ENCODE measurements around the gene SND1.

Gene SND1

GRCh38 chr7:127950233-127950935 lies 298.4 kb downstream of the SND1 start:
- ChIA-PET CTCF (interaction anchor here (0.7 kb wide), 1 partner anchor 280 kb away, joined by 3 read pairs; no protein-coding TSS in a partner anchor), POLR2A (no interaction called here)
- Histone ChIP-seq H3K27ac (ENCODE audit: extremely low read depth, low read depth, low read length) (no peak overlapping the region), H3K4me3 (ENCODE audit: low read depth, low read length) (no peak overlapping the region), H3K4me1 (ENCODE audit: control insufficient read depth, insufficient read depth, low read length) (peaks cover 7% of the 10 kb centered on the region; the same call in 1 of the 2 replicates), H3K36me3 (ENCODE audit: control insufficient read depth in 2 of 2, insufficient read depth in 1 of 2, low read length in 2 of 2) (no peaks in the 10 kb centered on the region), H3K9me3 (ENCODE audit: control insufficient read depth, insufficient read depth, low read depth, low read length) (no peaks in the 10 kb centered on the region)
- no peak for TF ChIP-seq HIC1 (tag by site-specific recombination; IDR thresholded peaks at IDR 0.05)
- TF ChIP-seq SALL2 (tag by site-specific recombination; IDR thresholded peaks at IDR 0.05; ENCODE audit: borderline replicate concordance): no peak
- no peak for TF ChIP-seq ZXDB (tag by site-specific recombination; IDR thresholded peaks at IDR 0.05)
- TF ChIP-seq ZBTB7A (tag by site-specific recombination; IDR thresholded peaks at IDR 0.05; ENCODE audit: low read depth): no peak
- no peak for TF ChIP-seq TCF7L2 (IDR thresholded peaks at IDR 0.05; ENCODE audit: borderline replicate concordance, low read depth, low read length)
- no peak for TF ChIP-seq KLF10 (tag by site-specific recombination; IDR thresholded peaks at IDR 0.05)
- TF ChIP-seq ZNF837 (tag by site-specific recombination; IDR thresholded peaks at IDR 0.05): no peak

- TF ChIP-seq, protein P1, sequence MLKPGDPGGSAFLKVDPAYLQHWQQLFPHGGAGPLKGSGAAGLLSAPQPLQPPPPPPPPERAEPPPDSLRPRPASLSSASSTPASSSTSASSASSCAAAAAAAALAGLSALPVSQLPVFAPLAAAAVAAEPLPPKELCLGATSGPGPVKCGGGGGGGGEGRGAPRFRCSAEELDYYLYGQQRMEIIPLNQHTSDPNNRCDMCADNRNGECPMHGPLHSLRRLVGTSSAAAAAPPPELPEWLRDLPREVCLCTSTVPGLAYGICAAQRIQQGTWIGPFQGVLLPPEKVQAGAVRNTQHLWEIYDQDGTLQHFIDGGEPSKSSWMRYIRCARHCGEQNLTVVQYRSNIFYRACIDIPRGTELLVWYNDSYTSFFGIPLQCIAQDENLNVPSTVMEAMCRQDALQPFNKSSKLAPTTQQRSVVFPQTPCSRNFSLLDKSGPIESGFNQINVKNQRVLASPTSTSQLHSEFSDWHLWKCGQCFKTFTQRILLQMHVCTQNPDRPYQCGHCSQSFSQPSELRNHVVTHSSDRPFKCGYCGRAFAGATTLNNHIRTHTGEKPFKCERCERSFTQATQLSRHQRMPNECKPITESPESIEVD (tag by site-specific recombination; IDR thresholded peaks at IDR 0.05): peak; percentile 56; the same call in 1 of the 2 replicates
- TF ChIP-seq KLF1 (tag by site-specific recombination; IDR thresholded peaks at IDR 0.05): no peak
- TF ChIP-seq, protein P2, sequence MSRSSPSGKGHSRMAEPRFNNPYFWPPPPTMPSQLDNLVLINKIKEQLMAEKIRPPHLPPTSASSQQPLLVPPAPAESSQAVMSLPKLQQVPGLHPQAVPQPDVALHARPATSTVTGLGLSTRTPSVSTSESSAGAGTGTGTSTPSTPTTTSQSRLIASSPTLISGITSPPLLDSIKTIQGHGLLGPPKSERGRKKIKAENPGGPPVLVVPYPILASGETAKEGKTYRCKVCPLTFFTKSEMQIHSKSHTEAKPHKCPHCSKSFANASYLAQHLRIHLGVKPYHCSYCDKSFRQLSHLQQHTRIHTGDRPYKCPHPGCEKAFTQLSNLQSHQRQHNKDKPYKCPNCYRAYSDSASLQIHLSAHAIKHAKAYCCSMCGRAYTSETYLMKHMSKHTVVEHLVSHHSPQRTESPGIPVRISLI (tag by site-specific recombination; IDR thresholded peaks at IDR 0.05): no peak
- TF ChIP-seq, protein P3, sequence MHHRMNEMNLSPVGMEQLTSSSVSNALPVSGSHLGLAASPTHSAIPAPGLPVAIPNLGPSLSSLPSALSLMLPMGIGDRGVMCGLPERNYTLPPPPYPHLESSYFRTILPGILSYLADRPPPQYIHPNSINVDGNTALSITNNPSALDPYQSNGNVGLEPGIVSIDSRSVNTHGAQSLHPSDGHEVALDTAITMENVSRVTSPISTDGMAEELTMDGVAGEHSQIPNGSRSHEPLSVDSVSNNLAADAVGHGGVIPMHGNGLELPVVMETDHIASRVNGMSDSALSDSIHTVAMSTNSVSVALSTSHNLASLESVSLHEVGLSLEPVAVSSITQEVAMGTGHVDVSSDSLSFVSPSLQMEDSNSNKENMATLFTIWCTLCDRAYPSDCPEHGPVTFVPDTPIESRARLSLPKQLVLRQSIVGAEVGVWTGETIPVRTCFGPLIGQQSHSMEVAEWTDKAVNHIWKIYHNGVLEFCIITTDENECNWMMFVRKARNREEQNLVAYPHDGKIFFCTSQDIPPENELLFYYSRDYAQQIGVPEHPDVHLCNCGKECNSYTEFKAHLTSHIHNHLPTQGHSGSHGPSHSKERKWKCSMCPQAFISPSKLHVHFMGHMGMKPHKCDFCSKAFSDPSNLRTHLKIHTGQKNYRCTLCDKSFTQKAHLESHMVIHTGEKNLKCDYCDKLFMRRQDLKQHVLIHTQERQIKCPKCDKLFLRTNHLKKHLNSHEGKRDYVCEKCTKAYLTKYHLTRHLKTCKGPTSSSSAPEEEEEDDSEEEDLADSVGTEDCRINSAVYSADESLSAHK (tag by site-specific recombination; IDR thresholded peaks at IDR 0.05): no peak
- no peak for TF ChIP-seq EGR2 (tag by site-specific recombination; IDR thresholded peaks at IDR 0.05; ENCODE audit: low read depth)
- no peak for TF ChIP-seq ZEB2 (tag by site-specific recombination; IDR thresholded peaks at IDR 0.05)
- TF ChIP-seq MYNN (tag by site-specific recombination; IDR thresholded peaks at IDR 0.05; ENCODE audit: borderline replicate concordance): no peak
- no peak for TF ChIP-seq ZNF555 (tag by site-specific recombination; conservative IDR thresholded peaks at IDR 0.05)
- TF ChIP-seq PRDM1 (tag by site-specific recombination; IDR thresholded peaks at IDR 0.05): peak; percentile 66
- no peak for TF ChIP-seq ZNF785 (tag by site-specific recombination; IDR thresholded peaks at IDR 0.05)
- ChIA-PET CTCF (interaction anchor here (0.6 to 0.7 kb wide), 3 partner anchors 69 to 247 kb away, joined by 3 read pairs; no protein-coding TSS in a partner anchor), POLR2A (no interaction called here)
- no peaks in the 10 kb centered on the region for H3K9me3 ChIP-seq (ENCODE audit: control insufficient read depth, insufficient read depth, low read depth, low read length)
- no peak overlapping the region for H3K27ac ChIP-seq (ENCODE audit: extremely low read depth, low read depth, low read length)
- H3K4me3 ChIP-seq (ENCODE audit: low read depth, low read length): no peak overlapping the region
- peaks cover 7% of the 10 kb centered on the region; the same call in 1 of the 2 replicates for H3K4me1 ChIP-seq (ENCODE audit: control insufficient read depth, insufficient read depth, low read length)
- H3K36me3 ChIP-seq (ENCODE audit: control insufficient read depth in 2 of 2, insufficient read depth in 1 of 2, low read length in 2 of 2): no peaks in the 10 kb centered on the region
These were observed 301.7 kb downstream of the SND1 start for GRCh38 chr7:127953423-127954356.
